ENCODE measurements around the gene IBTK. TPM values are rescaled to one million over a fixed set of nuclear protein-coding genes. Genes with fewer than 3 reads are reported as not detected.
"Not testable (repeated sequence)": the region's sequence is repeated elsewhere in the genome, so short reads cannot be mapped to it uniquely, and the experiment has no call there.

Gene IBTK
- total RNA-seq, 1 experiment from 2014 or later: 37.2 TPM

GRCh38 chr6:82142524-82142923, 105.0 kb downstream of the IBTK start:
- in situ Hi-C loops (cut with HindIII; ENCODE audit: low pct_unique_long_range_greater_than_20kb, low sequenced_read_pairs): no loop called here

GRCh38 chr6:82138075-82138791, 109.3 kb downstream of the IBTK start:
- in situ Hi-C loops (cut with HindIII; ENCODE audit: low pct_unique_long_range_greater_than_20kb, low sequenced_read_pairs): no loop called here
- no peak for DNase-seq (ENCODE audit: low read depth)

More at GRCh38 chr6:82142524-82142923, 105.0 kb downstream of the IBTK start:
- no peak for DNase-seq (ENCODE audit: low read depth)

- DNase-seq (ENCODE audit: low read depth): no peak
- in situ Hi-C loops (cut with HindIII; ENCODE audit: low pct_unique_long_range_greater_than_20kb, low sequenced_read_pairs): no loop called here
These were observed 116.1 kb downstream of the IBTK start for GRCh38 chr6:82131441-82131840.

GRCh38 chr6:82129797-82130196, 117.7 kb downstream of the IBTK start:
- in situ Hi-C loops (cut with HindIII; ENCODE audit: low pct_unique_long_range_greater_than_20kb, low sequenced_read_pairs): no loop called here
- no peak for DNase-seq (ENCODE audit: low read depth)

GRCh38 chr6:82128973-82129372, 118.6 kb downstream of the IBTK start:
- in situ Hi-C loops (cut with HindIII; ENCODE audit: low pct_unique_long_range_greater_than_20kb, low sequenced_read_pairs); DNase-seq (ENCODE audit: low read depth): not testable (repeated sequence)

GRCh38 chr6:82123632-82124031, 123.9 kb downstream of the IBTK start:
- in situ Hi-C loops (cut with HindIII; ENCODE audit: low pct_unique_long_range_greater_than_20kb, low sequenced_read_pairs): no loop called here
- no peak for DNase-seq (ENCODE audit: low read depth)

Other genes with a start within 250 kb of the IBTK start
- gene TPBG, start 116.1 kb upstream of the IBTK start, total RNA-seq (2014; rRNA removed; shearing (Covaris generic); ENCODE audit: low replicate concordance): 26.5 and 28.9 TPM in 2 replicates